Measurements from ENCODE around the gene CFAP73. TPM values are rescaled to one million over a fixed set of nuclear protein-coding genes. Genes with fewer than 3 reads are reported as not detected.

CFAP73 gene
- total and polyA plus RNA-seq, 10 of the 15 experiments (the other 5 are each of a cell fraction or from before 2014, with no cell fraction given): 0.18 TPM; not detected in 9

DNA sequence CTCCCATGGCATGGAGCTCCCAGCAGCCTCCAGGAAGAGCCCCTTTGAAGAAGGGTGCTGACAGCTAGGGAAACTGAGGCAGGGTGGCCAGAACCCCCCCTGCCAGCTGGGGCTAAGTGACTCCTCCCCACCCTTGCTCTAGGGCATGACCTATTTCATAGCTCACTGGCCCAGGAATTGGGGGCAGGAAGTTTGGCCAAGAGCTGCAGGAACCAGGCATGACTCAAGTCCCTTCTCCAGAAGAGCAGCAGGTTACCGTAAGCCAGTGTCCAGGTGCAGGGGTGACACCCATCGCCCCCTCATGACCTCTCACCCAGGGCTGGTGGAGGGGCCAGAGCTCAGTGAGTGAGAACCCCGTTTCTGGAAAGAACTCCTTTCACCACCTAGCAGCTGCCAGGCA lies 15.9 kb upstream of the CFAP73 start (continued):
- TF ChIP-seq, protein P1, sequence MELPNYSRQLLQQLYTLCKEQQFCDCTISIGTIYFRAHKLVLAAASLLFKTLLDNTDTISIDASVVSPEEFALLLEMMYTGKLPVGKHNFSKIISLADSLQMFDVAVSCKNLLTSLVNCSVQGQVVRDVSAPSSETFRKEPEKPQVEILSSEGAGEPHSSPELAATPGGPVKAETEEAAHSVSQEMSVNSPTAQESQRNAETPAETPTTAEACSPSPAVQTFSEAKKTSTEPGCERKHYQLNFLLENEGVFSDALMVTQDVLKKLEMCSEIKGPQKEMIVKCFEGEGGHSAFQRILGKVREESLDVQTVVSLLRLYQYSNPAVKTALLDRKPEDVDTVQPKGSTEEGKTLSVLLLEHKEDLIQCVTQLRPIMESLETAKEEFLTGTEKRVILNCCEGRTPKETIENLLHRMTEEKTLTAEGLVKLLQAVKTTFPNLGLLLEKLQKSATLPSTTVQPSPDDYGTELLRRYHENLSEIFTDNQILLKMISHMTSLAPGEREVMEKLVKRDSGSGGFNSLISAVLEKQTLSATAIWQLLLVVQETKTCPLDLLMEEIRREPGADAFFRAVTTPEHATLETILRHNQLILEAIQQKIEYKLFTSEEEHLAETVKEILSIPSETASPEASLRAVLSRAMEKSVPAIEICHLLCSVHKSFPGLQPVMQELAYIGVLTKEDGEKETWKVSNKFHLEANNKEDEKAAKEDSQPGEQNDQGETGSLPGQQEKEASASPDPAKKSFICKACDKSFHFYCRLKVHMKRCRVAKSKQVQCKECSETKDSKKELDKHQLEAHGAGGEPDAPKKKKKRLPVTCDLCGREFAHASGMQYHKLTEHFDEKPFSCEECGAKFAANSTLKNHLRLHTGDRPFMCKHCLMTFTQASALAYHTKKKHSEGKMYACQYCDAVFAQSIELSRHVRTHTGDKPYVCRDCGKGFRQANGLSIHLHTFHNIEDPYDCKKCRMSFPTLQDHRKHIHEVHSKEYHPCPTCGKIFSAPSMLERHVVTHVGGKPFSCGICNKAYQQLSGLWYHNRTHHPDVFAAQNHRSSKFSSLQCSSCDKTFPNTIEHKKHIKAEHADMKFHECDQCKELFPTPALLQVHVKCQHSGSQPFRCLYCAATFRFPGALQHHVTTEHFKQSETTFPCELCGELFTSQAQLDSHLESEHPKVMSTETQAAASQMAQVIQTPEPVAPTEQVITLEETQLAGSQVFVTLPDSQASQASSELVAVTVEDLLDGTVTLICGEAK (IDR thresholded peaks at IDR 0.05; ENCODE audit: borderline replicate concordance): no peak
- no peak for TF ChIP-seq NBN (IDR thresholded peaks at IDR 0.05)

DNA sequence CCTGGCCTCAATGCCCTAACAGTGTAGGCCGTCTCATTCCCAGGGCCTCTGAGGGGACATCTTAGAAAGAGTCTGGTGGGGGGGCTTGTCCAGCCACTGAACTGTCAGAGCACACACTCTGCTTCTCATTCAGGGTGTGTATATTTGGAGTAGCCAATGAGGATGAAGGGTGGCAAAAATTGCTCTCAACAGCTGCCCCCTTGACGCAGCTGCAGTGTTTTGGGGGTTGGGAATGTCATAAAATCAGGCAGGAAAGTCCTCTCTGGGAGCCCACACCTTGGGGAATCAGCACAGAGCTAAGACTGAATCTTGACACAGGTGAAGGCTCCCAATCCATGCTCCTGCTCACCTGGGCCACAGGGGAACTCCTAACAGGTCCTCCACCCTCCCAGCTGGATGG lies 15.5 kb upstream of the CFAP73 start:
- peaks cover 3% of the 10 kb centered on the region; the same call in 1 of the 2 replicates for H3K4me1 ChIP-seq (ENCODE audit: control insufficient read depth, insufficient read depth, low read length)
- intact Hi-C loops (cut with micrococcal nuclease; ENCODE audit: unreplicated experiment): no loop called here
- in situ Hi-C loops (cut with MboI): no loop called here
- no peak for ATAC-seq
- no peaks in the 10 kb centered on the region for H3K79me2 ChIP-seq (ENCODE audit: control insufficient read depth, insufficient read depth, low read length)
- SMC1A ChIA-PET (ENCODE audit: uncharacterized antibody, unreplicated experiment): interaction anchor here (0.9 to 1.3 kb wide), 2 partner anchors 37 to 85 kb away, joined by 3 to 5 read pairs; no protein-coding TSS in a partner anchor
- no peak overlapping the region for H3K9ac ChIP-seq (ENCODE audit: control insufficient read depth, insufficient read depth, low read length)
- WGBS (ENCODE audit: insufficient coverage, insufficient replicate concordance, low lambda C conversion rate, missing lambda C conversion rate): 33% methylated on average over 2 of the region's 2 CpGs
- DNase-seq (ENCODE audit: low read depth, low spot score): no peak
- no peak overlapping the region for H3K4me3 ChIP-seq
- POLR2A ChIA-PET: interaction anchor here (0.7 kb wide), 1 partner anchor 19 kb away, joined by 3 read pairs; no protein-coding TSS in a partner anchor
- CTCF ChIA-PET: interaction anchor here (1.2 to 2.8 kb wide), 5 partner anchors 13 to 85 kb away, joined by 3 to 17 read pairs (median 4); no protein-coding TSS in a partner anchor
- H3K27ac ChIP-seq (ENCODE audit: control insufficient read depth, insufficient read depth): no peak overlapping the region
- H2AFZ ChIP-seq (ENCODE audit: control insufficient read depth, low read depth, low read length): no peak overlapping the region
- RAD21 ChIA-PET (ENCODE audit: unreplicated experiment): interaction anchor here (0.8 to 2.3 kb wide), 3 partner anchors 34 to 141 kb away, joined by 4 to 10 read pairs (median 4); no protein-coding TSS in a partner anchor
- no peak for TF ChIP-seq KAT2A (conservative IDR thresholded peaks at IDR 0.05; ENCODE audit: control insufficient read depth, low read depth, low read length)
- no peak for TF ChIP-seq SMC3 (IDR thresholded peaks at IDR 0.05; ENCODE audit: borderline replicate concordance, low read length)
- no peak for TF ChIP-seq EZH2 (IDR thresholded peaks at IDR 0.05; ENCODE audit: borderline replicate concordance, control insufficient read depth, low read depth, low read length)
- TF ChIP-seq SUPT20H (IDR thresholded peaks at IDR 0.05; ENCODE audit: borderline replicate concordance, control insufficient read depth, low read depth, low read length): no peak
- TF ChIP-seq FOXK2 (IDR thresholded peaks at IDR 0.05): no peak
- TF ChIP-seq NFYA (IDR thresholded peaks at IDR 0.05; ENCODE audit: borderline replicate concordance, low read depth, low read length): no peak
- no peak for TF ChIP-seq BACH1 (IDR thresholded peaks at IDR 0.05; ENCODE audit: borderline replicate concordance)
- TF ChIP-seq ZBED1 (IDR thresholded peaks at IDR 0.05; ENCODE audit: borderline replicate concordance): no peak
- no peak for TF ChIP-seq NFYB (IDR thresholded peaks at IDR 0.05; ENCODE audit: insufficient read depth, low read depth, low read length)
- no peak for TF ChIP-seq JUNB (IDR thresholded peaks at IDR 0.05)
- TF ChIP-seq, protein P2, sequence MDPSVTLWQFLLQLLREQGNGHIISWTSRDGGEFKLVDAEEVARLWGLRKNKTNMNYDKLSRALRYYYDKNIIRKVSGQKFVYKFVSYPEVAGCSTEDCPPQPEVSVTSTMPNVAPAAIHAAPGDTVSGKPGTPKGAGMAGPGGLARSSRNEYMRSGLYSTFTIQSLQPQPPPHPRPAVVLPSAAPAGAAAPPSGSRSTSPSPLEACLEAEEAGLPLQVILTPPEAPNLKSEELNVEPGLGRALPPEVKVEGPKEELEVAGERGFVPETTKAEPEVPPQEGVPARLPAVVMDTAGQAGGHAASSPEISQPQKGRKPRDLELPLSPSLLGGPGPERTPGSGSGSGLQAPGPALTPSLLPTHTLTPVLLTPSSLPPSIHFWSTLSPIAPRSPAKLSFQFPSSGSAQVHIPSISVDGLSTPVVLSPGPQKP (IDR thresholded peaks at IDR 0.05; ENCODE audit: low read depth, low read length): no peak
- H3K9me3 ChIP-seq (replicated peaks; ENCODE audit: control insufficient read depth, insufficient read depth, low read length): no peaks in the 10 kb centered on the region
- H4K20me1 ChIP-seq (ENCODE audit: control insufficient read depth, insufficient read depth): no peaks in the 10 kb centered on the region
- H3K27me3 ChIP-seq (replicated peaks in 1 of 2; ENCODE audit: control insufficient read depth in 2 of 2, insufficient read depth in 2 of 2, low read length in 1 of 2): no peaks in the 10 kb centered on the region; a peak in 2 of 4 replicates
- FAIRE-seq: no peak
- BruUV-seq (replicated peaks): no TSS peak
- H3K36me3 ChIP-seq (ENCODE audit: control insufficient read depth in 2 of 2, insufficient read depth in 2 of 2, low read length in 1 of 2): no peaks in the 10 kb centered on the region
- no peak overlapping the region for H3K4me2 ChIP-seq (ENCODE audit: control insufficient read depth, insufficient read depth)
